ENCODE results near the gene GALNT3. TPM values are rescaled to one million over a fixed set of nuclear protein-coding genes. Genes with fewer than 3 reads are reported as not detected.

The GALNT3 gene
- 4.6 and 11.7 TPM in 2 replicates for total RNA-seq

DNA sequence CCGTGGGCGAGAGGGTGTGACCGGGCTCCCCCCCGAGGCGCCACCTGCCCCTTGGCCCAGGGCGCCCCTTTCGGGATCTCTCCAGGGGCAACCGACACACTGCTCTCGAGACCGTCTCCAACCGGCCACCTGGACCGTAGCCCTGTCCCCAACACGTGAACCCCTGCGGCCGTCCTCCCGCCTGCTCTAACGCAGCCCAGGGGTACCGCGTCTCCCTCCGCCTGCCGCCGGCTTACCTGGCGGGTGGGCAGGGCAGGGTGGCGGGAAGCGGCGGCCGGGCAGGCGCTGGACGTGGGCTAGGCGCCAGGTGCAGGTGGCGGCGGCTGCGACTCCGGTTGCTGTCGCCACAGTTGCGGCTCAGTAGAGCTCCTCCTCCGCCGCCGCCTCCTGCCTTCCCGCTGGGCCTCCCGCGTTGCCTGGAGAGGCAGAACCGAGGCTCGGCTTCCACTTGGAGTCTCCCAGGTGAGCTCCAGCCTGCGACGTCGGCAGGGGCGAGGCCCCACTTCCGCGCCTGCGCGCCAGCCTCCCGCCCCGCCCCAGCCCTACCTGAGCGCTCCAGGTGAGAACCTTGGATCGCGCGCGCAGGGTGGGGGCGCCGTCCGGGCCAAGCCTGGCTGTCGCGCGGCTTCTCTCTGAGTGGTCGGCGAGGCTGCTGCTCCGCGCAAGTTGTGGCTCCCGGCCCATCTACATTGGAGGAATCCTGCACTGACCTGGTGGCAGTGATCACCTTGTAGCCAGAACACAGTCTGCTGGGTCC is at the start of gene GALNT3:
GALNT3 (minus strand) TSS at position 469 of the 757 bp plus-strand sequence. CDS start 23,547 bp downstream, outside the sequence.

Other genes with a start within 250 kb of the GALNT3 start
- 10.3 and 17.8 TPM in 2 replicates for gene TTC21B, start 159.5 kb upstream of the GALNT3 start, total RNA-seq

Data from placental pericyte (primary cell).